Measurements from ENCODE around the gene CHRNA7.

Gene CHRNA7

GRCh38 chr15:32029862-32030781 lies at the start of gene CHRNA7:
TSS of gene CHRNA7 (plus strand) at chr15:32030515. CDS start at chr15:32030595, 80 bp downstream.
- DNase-seq (ENCODE audit: low spot score) = no peak

- no peak for DNase-seq (ENCODE audit: low spot score)
Measured at GRCh38 chr15:31985607-31986006, 44.7 kb upstream of the CHRNA7 start.

- DNase-seq (ENCODE audit: low spot score) = no peak
Measured at GRCh38 chr15:31993062-31993461, 37.3 kb upstream of the CHRNA7 start.

DNA sequence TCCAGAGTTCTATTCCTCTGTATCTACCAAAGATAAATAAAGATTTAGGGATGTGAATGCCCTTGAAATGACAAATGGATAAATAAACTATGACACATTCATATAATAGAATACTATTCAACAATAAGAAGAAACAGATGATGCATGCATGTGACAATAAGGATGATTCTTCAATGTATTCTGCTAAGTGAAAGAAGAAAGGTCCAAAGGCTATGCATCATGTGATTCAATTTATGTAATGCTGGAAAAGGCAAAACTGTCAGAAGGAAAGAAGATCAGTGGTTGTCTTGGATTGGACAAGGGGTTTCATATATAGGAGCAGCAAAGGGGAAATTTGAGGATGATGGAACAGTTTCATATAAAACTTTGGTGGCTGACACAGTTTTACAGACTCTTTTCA lies 32.6 kb upstream of the CHRNA7 start:
- DNase-seq (ENCODE audit: low spot score) = no peak

DNA sequence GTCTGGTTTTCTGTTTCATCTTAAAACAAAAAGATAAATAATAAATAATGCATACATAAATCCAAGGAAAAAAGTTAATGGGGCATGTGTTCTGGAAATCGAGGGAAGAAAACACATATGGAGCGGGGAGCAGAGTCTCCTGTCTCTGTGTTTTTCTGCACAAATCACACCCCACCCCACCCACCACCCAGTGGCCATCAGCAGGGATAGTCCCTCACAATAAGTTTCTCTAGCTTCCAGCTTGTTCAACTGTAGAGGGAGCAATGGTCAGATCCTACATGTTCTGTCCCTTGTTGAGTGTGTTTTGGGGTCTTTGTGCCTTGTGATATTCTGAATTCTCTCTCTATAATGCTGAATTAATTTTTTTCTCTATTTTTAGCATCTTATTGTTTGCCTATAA lies 26.8 kb upstream of the CHRNA7 start:
- DNase-seq (ENCODE audit: low spot score) = no peak

- no peak for DNase-seq (ENCODE audit: low spot score)
Measured at GRCh38 chr15:32004249-32004648, 26.1 kb upstream of the CHRNA7 start.

DNA sequence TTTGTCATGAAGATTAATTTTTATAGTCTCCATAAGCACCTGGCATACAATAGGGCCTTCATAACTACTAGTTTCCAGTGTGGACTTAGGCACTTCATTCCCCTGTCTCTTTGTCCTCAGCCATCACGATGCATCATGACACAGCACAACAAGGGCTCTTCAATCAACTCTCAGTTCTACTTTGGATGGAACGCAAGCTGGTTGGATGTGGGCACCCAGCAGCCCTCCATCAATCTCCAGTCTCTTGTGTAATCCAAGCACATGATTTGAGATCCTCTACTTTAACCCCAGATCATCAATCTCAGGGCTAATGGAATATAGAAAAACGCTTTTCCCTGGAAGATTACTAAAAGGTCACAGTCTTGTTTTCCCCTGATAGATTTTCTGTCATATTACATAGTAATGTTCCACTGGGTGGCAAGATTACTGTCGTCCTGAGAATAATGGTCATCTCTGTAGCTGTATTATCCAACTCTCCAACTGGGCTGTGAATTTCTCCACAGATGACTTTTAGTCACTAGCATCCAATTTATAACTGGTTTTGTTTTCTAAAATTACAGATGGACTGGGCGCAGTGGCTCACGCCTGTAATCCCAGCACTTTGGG lies 22.9 kb upstream of the CHRNA7 start:
- no peak for DNase-seq (ENCODE audit: low spot score)

- no peak for DNase-seq (ENCODE audit: low spot score)
Measured at GRCh38 chr15:32014953-32015352, 15.4 kb upstream of the CHRNA7 start.

DNA sequence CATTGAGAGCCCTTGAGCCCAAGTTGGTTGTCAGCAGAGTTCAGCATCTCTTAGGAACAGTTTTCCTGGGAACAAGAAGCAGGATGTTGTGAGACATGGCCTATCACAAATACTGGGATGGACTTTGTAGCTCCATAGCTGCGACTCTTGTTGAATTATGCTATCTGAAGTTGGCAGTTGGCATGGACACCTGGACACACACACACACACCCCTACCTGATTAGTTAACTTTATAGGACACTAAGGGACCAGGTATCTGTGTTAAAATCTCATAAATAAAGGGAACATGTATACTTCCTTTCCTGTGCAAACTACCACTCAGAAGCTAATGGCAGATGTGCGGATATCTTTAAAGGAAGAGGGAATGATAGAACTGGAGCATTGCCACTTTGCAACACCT lies 10.2 kb upstream of the CHRNA7 start:
- DNase-seq (ENCODE audit: low spot score) = no peak

DNA sequence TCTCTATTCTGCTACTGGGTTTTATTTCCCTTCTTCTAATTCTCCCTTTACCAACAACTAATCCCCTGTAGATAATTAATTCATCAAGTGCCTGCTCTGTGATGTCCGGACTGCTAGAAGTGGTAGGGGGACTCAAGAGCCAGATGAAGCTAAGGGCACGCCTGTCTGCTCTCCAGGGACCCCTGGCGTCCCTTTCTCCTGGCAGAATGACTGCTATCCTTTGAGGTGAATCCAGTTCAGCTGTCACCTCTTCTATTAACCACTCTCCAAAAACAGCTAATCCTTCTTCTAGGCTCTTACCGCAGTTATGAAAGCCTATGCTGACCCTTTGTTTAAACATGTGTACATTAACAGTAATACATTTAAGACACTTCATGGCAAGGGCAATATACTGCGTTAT lies 1.4 kb upstream of the CHRNA7 start:
- DNase-seq (ENCODE audit: low spot score) = no peak

- no peak for DNase-seq (ENCODE audit: low spot score)
Measured at GRCh38 chr15:32029409-32029861, 880 bp upstream of the CHRNA7 start.

GRCh38 chr15:32030795-32031194 lies 480 bp downstream of the CHRNA7 start:
- DNase-seq (ENCODE audit: low spot score) = no peak

DNA sequence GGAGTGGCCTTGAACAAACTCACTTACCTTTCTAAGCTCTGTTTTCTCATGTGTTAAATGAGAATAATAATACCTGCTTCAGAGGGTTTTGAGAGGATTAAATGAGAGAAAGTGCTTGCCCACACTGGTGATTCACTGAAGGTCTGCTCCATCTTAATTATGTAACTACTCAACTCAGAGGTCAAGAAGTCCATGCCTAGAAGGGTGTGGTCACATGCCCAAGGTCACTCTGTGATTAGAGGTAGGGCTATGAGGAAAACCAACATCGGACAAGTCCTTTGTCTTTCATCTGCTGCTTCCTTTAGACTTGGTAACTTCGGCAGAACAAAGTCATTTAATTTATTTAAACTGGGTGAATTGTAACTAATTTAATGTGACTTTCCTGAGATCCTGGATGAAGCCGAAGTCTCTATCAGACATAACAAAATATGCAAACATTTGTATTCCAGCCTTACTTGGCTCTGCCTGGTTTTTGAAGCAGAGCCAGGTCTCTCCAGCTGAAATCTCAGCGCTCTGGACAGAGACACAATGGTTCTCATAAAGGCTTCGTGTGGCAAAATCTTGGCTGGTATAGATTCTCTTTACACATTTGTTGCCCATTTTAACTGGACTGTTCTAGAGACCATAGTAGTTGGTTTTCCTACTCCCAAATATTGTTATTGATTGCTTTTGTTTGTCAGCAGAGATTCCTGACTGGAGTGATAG lies 3.0 kb downstream of the CHRNA7 start:
- DNase-seq (ENCODE audit: low spot score) = no peak

DNA sequence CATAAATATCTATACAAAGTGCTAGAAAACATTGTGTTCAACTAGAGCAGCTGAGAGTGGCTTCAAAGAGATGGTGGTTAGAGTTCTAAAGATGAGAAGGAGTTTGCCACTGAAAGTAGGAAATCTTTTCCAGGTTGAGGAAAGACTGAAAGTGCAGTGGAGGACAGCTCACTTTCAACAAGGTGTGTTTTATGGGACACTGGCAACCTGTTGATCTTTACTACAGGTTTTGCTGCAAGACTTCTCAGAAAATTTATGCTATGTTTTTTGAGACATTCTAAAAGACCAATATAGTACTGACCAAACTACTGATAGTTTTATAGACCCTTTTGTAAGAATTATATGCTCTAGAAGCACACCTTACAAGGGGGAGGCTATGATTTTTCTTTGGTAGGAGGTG lies 3.8 kb downstream of the CHRNA7 start:
- no peak for DNase-seq (ENCODE audit: low spot score)

GRCh38 chr15:32035285-32035684 lies 5.0 kb downstream of the CHRNA7 start:
- DNase-seq (ENCODE audit: low spot score) = no peak

DNA sequence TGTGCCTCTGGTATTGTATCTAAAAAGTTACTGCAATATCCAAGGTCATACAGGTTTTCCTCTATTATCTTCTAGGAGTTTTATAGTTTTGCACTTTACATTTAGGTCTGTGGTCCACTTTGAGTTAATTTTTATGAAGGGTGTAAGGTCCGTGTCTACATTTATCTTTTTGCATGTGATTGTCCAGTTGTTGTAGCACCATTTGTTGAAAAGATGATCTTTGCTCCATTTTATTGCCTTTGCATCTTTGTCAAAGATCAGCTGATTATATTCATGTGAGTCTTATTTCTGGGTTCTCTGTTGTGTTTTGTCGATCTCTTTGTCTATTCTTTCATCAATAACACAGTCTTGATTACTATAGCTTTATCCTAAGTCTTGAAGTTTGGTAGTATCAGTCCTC lies 6.7 kb downstream of the CHRNA7 start:
- DNase-seq (ENCODE audit: low spot score) = no peak

DNA sequence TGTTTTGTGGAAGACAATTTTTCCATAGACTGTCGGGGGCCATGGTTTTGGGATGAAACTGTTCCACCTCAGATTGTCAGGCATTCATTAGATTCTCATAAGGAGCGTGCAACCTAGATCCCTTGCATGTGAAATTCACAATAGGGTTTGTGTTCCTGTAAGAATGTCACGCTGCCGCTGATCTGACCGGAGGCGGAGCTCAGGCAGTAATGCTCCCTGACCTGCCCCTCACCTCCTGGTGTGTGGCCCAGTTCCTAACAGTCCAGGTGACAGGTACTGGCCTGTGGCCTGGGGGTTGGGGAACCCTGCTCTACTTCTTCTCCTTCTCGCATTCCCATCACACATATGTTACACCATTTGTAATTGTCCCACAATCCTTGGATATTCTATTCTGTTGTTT lies 11.0 kb downstream of the CHRNA7 start:
- DNase-seq (ENCODE audit: low spot score) = no peak

DNA sequence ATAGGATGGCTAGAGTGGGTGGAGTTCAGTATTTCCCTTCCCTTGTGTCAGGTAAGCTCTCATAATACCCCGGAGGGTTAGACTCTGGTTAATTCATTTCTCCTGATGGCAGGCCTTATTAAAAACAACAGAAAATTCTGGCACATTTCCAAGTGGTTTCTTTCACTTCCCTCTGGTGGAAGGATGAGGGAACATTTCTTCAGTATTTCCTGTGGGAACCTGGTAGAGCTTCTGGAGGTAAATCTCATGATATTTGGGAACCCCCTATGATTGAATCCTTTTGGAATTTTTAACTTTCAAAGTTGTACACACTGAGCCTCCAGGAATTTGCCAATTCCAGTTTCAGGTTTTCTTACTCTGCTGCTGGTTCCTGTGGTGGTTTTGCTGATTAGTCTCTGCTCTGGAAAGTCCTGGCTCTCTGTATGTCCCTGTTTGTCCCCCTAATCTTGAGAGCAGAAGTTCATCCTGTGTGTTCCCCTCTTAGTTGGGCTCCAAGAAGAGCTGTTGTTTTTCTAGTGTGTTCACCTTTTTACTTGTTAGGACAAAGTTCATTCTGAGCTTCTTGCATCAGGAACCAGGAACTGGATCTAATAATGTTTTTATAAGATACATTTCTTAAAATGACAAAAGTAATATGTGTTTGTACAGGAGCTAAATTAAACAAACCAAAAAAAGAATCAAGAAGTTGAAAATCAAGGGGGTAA lies 12.1 kb downstream of the CHRNA7 start:
- no peak for DNase-seq (ENCODE audit: low spot score)

- DNase-seq (ENCODE audit: low spot score) = no peak
Measured at GRCh38 chr15:32053719-32054118, 23.4 kb downstream of the CHRNA7 start.

DNA sequence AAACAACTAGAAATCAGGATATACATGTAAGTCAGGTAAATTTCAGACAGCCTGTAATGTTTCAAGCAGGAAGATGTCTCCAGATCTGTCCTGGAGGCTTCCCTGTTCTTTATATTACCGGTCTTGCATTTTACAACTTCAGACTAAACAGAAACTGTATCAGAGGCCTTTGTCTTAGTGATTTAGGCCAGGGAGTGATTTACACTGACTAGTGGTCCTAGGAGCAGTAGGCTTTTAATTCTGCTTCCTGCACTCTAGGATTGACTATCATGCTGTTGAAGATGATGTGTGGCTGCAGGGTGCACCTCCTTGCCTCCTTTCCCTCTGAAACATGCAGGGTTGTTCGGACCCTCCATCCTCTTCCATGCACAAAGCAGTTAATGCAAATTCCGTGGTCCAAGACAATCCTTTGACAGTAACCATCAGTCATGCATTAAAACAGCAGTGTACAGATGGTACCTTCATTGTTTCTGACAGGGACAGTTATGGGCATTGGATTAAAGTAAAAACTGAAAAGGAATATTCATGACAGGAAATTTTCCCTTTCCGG lies 27.6 kb downstream of the CHRNA7 start:
- DNase-seq (ENCODE audit: low spot score) = no peak

GRCh38 chr15:32060706-32061105 lies 30.4 kb downstream of the CHRNA7 start:
- no peak for DNase-seq (ENCODE audit: low spot score)

- DNase-seq (ENCODE audit: low spot score) = no peak
Measured at GRCh38 chr15:32067115-32067514, 36.8 kb downstream of the CHRNA7 start.
